ENCODE measurements around the gene THRB. TPM values are rescaled to one million over a fixed set of nuclear protein-coding genes. Genes with fewer than 3 reads are reported as not detected.

Gene THRB
- total RNA-seq, 1 donor from 2014 or later, result not detected

- intact Hi-C loops (cut with micrococcal nuclease), result no loop called here
These were observed 339.9 kb downstream of the THRB start for GRCh38 chr3:24154781-24155180.

DNA sequence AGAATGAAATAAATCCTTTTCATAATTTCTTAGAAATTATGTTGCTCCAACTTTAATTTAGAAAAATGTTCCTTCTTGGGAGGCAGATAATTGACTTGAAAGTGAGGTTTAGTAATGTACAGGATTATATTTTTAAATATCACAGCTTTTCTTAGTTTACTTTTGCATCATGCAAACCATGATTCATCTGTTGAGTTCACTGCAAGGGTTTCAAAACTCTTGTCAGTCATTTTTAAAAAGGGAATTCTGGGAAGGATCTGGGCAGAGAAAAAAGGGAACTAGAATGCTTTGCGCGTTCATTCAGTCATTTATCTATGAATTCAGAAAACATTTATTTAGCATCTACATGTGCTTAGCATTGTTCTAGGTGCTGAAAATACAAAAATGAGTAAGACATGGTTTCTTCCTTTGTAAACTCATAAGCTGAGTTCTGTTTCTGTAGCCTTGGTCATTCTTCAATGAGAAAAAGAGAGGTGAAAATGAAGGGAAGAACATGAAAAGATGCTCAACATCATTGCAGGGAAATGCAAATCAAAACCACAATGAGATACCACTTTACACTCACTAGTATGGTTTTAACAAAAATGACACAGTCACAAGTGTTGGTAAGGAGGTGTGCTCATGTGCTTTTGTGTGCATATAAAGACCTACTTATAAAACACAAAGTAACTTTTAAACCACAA, 340.5 kb downstream of the THRB start:
- intact Hi-C loops (cut with micrococcal nuclease), result no loop called here

- intact Hi-C loops (cut with micrococcal nuclease), result no loop called here
These were observed 343.1 kb downstream of the THRB start for GRCh38 chr3:24151594-24151993.

DNA sequence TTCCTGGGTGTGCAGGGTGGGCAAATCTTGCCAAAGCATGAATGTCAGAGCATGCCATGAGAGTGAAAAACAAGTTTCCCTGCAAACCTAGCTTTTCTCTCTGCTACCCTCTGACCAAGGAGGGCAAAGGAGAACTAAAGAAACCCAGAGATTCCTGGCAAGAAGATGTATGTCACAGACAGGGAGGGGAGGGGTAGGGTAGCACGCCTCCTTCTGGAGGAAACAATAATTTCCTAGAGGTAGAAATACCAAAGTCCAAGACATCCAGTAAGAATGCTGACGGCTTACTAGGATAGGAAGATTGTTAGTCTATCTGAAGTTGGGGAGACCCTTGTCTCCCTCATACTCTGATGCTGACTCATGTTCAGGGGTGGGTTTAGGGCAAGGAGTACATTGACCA, 345.6 kb downstream of the THRB start:
- intact Hi-C loops (cut with micrococcal nuclease), result no loop called here

DNA sequence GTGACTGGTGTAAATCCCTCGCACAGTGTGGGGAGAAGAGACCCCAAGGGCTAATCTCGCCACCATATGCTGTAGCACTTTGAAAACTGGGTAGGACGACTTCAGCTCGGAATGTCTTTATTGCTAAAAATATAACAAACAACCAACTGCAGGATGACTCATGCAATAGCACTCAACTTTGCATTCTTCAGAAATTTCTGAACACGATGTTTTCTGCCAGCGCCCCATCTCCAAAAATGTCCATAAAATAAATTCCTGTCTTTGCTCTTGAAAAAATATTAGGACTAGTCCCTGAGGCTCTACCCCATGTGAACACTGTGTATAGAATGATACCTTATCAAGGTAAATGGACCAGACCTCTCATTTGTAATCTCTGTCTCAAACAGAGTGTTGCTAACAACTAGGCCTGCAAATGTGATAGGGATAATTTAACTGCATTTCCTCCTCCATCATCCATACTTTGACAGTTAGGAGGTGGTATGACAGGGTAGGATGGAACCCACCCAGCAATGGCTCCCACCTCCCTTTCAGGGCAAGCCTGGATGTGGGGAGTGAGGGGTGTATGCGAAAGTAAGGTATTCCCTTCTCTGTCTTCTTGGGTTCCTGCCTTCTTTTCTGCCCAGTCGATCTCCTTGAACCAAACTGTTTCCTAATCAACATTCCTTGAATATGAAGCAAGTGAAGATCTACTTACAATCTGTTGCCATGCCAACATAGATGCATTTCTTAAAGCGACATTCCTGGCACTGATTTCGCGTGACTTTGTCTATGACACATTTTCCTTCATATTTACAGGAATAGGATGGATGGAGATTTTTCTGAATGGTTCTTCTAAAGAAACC, 348.4 kb downstream of the THRB start:
- intact Hi-C loops (cut with micrococcal nuclease), result no loop called here

DNA sequence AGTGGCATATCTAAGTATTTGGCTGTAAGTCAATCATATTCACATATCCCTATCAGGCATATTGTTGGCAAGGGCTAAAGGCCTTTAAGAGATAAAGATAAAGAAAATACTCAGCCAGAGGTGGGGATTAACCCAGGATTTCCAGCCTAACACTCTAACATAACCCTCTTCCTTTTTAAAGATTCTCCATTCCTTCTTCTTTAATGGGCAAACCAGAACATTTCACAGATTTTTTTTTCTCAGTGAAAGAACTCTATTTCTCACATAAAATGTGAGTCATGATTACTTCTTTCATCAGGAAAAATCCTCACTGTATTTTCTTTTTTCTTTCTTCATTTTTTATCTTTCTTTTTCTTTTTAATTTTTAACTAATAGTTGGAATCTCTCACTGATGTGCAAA, 349.2 kb downstream of the THRB start:
- intact Hi-C loops (cut with micrococcal nuclease), result no loop called here

DNA sequence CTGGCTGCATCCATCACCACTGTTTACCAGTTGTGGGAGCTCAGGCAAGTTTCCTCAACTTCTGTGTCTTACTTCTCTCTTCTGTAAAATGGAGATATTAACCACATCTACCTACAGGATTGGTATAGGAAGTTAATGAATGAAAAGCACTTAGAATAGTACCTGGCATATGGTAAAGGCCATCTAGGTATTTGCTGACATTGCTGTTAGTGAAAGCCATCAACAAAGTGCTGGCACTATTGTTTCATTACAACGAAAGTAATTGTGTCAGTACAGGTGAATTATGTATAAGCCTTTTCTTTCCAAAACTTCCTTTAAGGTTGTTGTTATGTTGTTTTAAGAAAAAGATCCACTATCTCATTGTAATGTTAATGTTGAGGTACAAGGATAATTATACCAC, 352.5 kb downstream of the THRB start:
- intact Hi-C loops (cut with micrococcal nuclease), result no loop called here

DNA sequence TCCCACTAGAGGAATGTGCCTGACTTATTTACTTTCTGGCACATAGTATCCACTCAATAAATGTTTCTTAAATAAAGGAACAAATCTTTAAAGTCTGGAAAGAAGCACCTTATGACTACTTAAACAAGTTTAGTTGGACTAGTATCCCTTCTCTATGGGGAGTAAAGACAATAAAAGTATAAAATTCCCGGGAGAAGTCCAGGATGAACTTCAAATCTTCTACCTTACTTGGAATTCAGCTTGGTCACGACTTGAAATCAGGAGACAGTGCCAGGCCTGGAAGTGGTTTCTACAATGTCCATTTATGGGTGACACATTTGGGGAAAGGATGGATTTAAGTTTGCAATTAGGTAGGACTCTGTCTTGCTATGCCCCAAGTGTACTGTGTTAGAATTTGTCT, 353.1 kb downstream of the THRB start:
- intact Hi-C loops (cut with micrococcal nuclease), result no loop called here

DNA sequence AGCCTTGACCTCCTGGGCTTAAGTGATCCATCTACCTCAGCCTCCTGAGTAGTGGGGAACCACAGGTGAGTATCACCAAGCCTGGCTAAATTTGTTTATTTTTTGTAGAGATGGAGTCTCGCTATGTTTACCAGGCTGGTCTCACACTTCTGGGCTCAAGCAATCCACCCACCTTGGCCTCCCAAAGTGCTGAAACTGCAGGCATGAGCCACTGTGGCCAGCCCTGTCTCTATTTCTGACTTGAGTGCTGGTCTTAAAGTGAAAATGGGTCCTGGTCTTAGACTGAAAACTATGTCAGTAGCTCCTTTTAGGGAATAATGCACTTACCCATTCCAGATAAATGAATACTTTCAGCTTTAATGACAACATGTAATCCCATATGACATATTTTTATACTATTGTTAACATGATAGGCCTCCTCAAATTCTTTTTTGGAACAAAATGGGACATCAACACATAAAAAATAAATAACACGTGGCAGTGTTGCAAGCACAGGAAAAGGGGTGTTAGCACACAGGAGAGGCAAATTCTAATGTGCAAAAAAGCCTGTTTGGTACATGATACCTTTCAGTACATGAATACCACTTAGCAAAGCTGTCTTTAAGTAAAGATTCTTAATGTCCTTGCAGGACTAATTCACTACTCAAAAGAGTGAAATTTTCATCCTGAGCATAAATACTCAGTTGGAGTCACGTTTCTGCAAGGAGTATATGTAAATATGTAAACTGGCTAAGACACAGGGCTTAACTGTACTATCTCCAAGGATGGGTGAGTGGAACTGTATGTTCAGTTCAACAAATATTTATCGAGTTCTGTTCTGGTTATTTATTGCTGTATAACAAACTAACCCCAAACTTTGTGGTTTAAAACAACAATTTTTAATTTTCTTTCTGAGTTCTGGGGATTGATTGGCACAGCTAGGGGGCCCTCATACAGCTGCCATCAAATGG, 354.9 kb downstream of the THRB start:
- intact Hi-C loops (cut with micrococcal nuclease), result no loop called here

DNA sequence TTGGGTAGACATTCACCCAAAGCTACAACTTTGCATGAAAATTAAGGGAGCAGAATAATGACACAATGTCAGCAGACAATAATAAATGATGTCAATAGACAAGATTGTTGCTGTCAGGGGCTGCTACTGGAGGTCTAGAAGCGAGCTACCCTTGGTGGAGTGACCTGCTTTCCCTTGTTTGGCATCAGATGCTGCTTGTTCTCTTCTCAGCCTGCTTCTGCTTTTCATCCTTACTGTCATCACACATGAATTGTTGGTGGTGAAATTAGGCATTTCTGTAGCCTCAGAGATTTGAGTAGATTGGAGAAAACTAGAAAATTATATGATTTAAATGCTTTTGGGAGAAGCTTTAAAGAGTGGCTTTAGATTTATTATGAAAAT, 355.8 kb downstream of the THRB start:
- intact Hi-C loops (cut with micrococcal nuclease), result no loop called here

GRCh38 chr3:24137958-24138875, 356.4 kb downstream of the THRB start:
- intact Hi-C loops (cut with micrococcal nuclease), result no loop called here

GRCh38 chr3:24137334-24137733, 357.3 kb downstream of the THRB start:
- intact Hi-C loops (cut with micrococcal nuclease), result no loop called here

GRCh38 chr3:24136624-24137310, 357.9 kb downstream of the THRB start:
- intact Hi-C loops (cut with micrococcal nuclease), result no loop called here

DNA sequence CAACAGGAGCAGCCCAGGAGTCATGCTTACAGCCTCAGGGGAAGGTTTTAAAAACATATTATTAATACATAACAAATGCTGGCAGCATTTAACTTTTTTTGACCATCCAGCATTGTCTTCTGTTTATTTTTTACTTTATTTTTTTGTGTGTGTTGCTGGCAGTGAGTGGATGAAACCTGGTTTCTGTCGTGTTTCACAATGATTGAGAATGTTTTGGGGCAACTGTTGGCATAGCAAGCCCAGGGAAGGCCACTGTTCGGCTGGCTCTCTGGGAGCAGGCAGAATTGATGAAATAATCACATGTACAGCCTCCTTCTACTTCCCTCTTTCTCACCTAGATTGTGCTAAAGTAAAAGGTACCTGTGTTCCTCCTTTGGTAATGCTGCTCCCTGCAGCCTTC, 359.4 kb downstream of the THRB start:
- intact Hi-C loops (cut with micrococcal nuclease), result no loop called here

DNA sequence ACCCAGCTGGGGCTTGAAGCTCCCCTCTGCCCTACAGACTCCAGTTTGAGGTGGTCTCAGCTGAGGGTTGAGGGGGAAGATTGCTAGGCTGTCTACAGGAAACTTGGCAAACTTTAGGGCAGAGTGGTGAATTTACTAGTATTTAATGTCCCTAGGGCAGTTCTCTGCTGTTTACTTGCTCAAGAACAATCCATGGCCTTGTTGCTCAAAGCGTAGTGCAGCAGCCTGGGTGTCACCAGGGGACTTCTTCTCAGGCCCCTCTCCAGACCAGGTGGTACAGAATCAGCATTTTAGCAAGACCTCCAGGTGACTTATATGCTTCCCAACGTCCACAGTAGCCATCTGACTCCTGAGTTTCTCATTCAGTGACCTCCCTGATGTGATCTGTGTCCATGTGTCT, 360.7 kb downstream of the THRB start:
- intact Hi-C loops (cut with micrococcal nuclease), result no loop called here

GRCh38 chr3:24133436-24133835, 361.2 kb downstream of the THRB start:
- intact Hi-C loops (cut with micrococcal nuclease), result no loop called here

- intact Hi-C loops (cut with micrococcal nuclease), result no loop called here
These were observed 365.1 kb downstream of the THRB start for GRCh38 chr3:24129549-24129948.

DNA sequence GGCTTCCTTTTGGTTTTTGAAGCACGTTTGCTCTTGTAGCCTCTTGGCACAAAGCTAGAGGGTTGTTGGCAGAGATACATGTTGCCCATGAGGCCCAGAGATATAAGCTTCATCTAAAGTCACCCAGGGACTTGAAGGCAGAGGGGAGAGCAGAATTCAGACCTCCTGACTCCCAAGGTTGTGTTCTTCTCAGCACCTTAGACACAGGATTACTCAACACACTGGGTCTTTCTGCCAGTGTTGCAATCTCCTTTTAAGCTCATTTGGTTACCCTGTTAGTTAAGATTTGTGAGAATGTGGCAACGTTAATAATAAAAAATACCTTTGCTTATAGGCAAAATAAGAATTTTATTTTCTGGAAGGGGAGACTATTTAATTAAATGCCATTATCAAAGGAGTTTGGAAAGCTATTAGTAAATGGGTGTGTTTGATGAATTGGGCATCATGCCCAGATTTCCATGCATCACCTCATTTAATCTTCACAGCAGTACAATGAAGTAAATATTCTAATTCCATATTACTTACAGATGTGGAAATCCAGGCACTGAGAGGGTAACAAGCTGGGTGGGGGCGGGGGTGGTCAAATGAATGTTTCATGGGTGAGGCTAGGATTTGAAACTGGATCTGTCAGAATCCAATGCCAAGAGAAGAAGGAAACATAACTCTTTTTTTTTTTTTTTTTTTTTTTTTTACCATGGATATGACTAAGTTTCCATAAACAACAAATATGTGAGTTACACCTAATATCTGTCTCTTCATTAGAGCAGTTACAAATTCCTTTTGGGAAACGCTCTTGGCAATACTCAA, 366.2 kb downstream of the THRB start:
- intact Hi-C loops (cut with micrococcal nuclease), result no loop called here

DNA sequence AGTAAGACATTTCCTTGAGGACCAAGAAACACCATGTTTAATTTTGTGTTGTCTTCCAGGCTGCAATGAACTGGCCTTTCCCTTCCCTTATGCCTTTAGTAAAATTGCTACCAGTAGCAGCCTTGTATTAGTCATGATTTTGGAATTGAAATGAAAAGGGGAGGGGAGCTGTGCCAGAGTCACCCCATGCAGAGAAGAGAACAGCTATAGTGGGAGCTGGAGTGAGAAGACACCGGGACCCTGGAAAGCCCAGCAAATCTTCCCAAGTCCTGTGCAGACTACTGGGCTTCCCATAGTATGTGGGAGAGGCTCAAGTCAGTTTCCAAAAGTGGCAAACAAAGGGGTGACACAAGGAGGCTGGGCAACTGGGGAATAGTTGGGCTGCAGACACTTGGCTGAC, 371.1 kb downstream of the THRB start:
- intact Hi-C loops (cut with micrococcal nuclease), result no loop called here

Measured in T-helper 1 cell treated with Interleukin-12 subunit alpha and Interleukin-12 subunit beta and Interleukin-4 antibody, amounts not matched to agents 30 ng/mL and 1 ng/mL, for 36 hours (primary cell).